ENCODE results near the gene RPS5.

- no peak for TF ChIP-seq CTCF (IDR thresholded peaks at IDR 0.05)
- TF ChIP-seq POLR2A (IDR thresholded peaks at IDR 0.05), result no peak
Observed at GRCh38 chr19:58353717-58354477, 33.2 kb upstream of the RPS5 start.

Data from testis (tissue), 2 donors.